Loucy (cell line): ENCODE results near the gene COA6.

ENCODE experiments used
- CTCF ChIP-seq: fragments of 200-600 bp; sonication (generic); conservative IDR thresholded peaks from 2 replicates; pipeline ENCODE4 v1.5.1; 2014; ENCODE audit warnings: mild to moderate bottlenecking, antibody characterized with exemption, low read length
- EZH2phosphoT487 ChIP-seq: fragments of 200-600 bp; IDR thresholded peaks from 2 replicates; pipeline ENCODE4 v1.6.1; 2018; ENCODE audit warnings: antibody characterized with exemption, mild to moderate bottlenecking, moderate library complexity, borderline replicate concordance

GRCh38 chr1:234402939-234403338 is 29.7 kb downstream of the COA6 start:
- TF ChIP-seq CTCF, result no peak
- no peak for TF ChIP-seq EZH2phosphoT487
